ENCODE data around the gene METTL8.

DNA sequence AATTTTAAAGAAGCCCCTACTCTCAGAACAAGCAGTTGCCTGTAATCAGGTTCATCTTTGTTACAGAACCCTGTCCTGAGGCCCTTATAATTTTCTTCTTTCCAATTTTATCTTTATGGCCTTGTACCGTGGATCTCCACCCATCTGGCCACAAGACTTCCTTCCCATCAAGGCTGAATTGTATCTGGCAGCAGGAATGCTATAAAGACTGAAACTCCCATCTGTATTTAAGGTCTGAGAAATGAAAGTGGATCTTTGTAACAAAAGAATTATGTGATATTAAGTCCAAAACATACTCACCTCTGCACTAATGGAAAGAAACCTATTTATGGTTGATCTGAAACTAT, 91.8 kb downstream of the METTL8 start:
- TF ChIP-seq, protein P1, sequence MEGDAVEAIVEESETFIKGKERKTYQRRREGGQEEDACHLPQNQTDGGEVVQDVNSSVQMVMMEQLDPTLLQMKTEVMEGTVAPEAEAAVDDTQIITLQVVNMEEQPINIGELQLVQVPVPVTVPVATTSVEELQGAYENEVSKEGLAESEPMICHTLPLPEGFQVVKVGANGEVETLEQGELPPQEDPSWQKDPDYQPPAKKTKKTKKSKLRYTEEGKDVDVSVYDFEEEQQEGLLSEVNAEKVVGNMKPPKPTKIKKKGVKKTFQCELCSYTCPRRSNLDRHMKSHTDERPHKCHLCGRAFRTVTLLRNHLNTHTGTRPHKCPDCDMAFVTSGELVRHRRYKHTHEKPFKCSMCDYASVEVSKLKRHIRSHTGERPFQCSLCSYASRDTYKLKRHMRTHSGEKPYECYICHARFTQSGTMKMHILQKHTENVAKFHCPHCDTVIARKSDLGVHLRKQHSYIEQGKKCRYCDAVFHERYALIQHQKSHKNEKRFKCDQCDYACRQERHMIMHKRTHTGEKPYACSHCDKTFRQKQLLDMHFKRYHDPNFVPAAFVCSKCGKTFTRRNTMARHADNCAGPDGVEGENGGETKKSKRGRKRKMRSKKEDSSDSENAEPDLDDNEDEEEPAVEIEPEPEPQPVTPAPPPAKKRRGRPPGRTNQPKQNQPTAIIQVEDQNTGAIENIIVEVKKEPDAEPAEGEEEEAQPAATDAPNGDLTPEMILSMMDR (conservative IDR thresholded peaks at IDR 0.05) = no peak
- no peak for TF ChIP-seq ZFX (IDR thresholded peaks at IDR 0.05)
